HG03060 (cell line): Measurements from ENCODE around the gene TMTC2.
"Not testable (repeated sequence)": the region's sequence is repeated elsewhere in the genome, so short reads cannot be mapped to it uniquely, and the experiment has no call there.

Experiments
- ATAC-seq: cut with Tn5 transposase; IDR thresholded peaks from one replicate; pipeline ENCODE4 v1.9.1; 2021; ENCODE audit warnings: low read depth, moderate number of reproducible peaks; ENCODE audit not compliant: unreplicated experiment

Gene TMTC2

DNA sequence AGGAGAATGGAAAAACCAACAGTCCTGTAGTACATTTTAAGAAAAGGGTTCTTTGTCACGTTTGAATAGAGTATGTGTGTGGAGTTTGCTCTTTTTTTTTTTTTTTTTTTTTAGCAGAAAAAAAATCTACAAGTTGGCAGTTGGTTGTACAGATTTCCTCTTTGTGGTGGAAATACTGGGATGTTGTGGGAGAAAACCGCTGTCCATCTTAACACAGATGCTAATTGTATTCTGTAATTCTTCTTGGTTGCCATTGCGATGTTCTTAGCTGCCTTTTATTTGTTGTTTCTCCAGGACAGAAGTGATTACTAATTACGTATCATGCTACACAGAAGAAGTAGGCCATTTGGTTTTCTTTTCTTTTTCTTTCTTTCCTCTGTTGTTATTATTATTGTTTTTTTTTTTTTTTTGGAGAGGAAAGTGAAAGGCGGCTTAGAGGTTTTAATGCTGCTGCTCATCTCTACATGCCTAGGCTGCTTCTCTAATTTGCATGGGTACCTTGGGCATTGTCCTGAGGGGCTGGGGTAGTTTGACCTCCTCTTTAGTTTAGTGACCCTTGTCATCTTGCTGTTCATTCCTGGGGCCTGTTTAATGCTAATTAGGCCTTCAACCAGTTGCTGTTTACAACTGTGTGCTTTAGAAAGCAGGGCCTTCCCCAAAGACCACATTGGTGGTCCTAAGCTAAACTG lies 94.7 kb downstream of the TMTC2 start:
- ATAC-seq: no peak

DNA sequence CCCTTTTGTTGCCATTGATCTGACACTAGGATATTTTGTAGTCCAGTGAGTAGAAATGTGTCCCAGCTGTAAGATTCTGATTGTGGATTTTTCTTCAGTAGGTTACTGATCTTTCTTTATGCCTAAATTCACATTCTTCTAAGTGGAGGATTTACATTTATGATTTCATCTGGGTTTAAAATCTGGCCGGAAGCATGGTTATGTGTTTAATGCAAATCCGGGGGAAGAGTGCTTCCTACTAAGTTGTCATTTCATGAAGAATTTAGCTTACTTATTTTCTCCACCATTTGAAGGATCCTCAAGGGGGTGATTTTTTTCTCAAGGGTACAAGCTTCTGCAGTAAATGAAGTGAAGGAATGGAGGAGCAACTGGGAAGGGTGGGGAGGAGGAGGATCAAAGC lies 96.7 kb downstream of the TMTC2 start:
- ATAC-seq: no peak

DNA sequence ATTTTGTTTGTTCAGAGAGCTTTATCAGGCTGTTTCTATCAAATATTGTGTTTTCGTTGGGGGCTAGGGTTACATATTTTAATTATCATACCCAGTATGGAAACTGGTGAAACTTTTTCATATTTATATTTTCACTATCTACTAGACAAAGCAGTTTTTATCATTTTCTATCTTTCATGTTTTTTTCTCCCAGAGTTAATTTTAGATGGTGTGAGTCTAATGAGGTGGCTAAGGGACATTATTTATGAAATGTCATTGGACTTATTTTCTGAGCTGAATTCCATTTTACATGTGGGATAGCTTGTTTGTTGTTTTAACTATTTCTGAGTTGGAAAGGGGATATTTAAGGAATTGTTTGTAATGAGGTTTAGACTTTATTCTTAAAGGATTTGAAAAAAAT lies 100.3 kb downstream of the TMTC2 start:
- no peak for ATAC-seq

DNA sequence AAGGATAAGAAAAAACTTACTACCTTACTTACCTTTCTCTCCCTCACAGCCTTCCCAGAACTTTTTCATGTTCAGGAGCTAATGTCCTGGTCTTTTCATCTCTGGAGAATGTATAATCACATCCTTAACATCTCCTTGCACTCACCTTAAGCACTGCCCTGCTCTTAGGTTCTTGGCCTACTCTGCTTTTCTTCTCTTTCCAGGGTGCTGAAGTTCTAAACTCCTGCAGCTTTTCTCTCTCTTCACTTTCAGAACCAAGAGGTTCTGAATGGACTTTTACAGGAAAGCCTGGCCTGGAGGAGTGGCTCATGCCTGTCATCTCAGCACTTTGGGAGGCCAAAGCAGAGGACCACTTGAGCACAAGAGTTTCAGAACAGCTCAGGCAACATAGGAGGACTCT lies 101.9 kb downstream of the TMTC2 start:
- ATAC-seq: no peak

DNA sequence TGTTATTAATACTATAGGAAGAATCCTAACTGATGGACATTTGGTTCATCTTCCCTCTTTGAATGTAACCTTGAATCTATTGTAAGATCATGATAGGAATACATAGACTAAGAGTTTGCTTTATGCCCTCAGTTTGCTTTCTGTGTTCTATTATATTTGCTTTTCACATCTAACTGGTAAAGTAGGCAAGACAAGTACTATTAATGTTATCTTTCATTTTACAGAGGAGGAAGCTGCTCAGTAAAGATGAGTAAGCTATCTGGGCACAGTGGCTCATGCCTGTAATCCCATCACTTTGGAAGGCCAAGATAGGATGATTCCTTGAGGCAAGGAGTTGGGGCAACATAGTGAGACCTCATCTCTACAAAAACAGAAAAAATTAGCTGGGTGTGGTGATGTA lies 103.0 kb downstream of the TMTC2 start:
- ATAC-seq: no peak

DNA sequence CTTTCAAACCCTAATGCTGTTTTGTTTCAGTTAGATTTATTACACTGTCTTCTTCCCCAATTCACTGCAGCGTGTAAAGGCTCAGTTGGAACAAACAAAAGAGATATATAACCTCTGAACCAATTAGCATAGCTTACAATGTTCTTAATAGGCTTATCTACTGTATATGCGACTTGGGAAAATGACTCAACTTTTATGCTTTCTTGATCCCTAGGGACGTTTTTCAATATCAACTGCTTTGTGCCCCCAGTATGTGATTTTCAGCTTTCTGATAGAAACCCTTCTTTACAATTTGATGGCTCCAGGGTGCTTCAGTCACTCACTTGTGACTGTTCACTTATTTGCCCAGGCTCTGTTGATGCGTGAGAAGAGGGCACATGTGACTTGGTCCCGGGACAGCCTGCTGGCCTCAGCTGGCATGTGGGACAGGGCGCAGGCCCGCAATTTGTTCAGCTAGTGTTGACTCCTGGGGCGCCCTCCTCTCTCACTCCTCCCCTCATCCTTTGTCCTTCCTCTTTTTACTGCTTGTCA lies 107.1 kb downstream of the TMTC2 start:
- no peak for ATAC-seq

DNA sequence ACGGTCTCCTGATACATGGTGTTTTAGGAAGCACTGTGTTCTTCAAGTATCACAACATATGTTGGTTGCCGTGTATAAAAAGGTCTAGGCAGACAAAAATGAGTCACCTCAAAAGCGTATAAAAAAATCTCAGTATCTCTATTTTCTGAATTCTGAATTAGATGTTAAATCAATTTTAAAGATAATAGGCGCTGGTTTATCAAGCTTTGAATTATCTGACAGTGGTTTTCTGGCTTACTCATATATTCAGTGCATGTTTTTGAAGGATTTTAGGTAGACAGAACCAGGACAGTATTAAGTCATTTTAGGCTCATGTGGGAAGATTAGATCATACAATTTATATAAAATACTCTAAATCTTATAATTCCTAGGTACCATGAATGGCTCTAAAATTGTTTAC lies 110.8 kb downstream of the TMTC2 start:
- no peak for ATAC-seq

DNA sequence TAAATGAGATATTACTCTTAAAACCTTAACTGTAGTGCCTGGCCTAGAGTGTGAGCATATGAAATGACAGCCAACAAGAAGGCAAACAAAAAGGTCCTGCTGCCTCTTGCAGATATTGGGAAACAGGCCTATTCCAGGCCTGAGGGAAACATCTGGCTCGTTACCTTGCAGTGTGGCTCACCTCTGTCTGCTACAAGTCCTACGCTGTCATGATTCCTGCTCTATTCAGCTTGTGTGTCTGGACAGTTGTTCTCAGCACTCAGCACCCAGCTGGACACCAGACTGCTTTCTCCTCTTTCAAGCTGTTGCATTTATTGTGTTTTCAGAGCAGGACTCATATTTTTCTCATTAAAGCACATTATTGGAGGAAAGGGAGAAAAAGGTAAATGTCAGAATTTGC lies 113.5 kb downstream of the TMTC2 start:
- ATAC-seq: no peak

DNA sequence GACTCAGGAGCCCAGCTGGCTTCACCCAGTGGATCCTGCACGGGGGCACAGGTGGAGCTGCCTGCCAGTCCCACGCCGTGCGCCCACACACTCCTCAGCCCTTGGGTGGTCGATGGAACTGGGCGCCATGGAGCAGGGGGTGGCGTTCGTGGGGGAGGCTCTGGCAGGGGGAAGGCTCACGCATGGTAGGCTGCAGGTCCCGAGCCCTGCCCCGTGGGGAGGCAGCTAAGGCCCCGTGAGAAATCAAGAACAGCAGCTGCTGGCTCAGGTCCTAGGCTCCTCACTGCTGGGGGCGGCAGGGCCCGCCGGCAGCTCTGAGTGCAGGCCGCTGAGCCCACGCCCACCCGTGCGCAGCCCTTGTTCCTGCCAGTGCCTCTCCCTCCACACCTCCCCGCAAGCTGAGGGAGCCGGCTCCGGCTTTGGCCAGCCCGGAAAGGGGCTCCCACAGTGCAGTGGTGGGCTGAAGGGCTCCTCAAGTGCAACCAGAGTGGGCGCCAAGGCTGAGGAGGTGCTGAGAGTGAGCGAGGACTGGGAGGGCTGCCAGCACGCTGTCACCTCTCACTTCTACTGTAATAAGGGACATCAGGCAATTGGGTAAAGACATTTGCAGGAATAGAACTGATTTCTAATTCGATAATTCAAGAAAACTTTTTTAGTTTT lies 115.4 kb downstream of the TMTC2 start:
- ATAC-seq: no peak

DNA sequence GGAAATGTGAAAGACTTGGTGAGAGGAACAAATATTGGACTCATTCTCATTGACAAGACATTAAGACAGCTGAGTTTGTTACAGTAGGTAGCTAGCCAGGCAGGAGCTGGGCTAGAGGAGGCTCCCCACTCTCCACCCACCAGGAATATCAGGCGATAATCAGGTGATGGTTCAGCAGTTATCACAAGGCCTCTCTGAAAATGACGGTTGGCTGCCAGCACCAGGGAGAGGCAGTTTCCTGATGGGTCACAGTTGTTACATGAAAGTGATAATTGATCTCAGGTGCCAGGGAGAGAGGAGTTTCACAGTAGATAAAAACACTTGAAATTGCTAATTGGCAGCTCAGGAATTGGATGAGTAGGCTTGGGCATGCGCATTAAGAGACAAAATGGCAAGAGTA lies 116.5 kb downstream of the TMTC2 start:
- no peak for ATAC-seq

DNA sequence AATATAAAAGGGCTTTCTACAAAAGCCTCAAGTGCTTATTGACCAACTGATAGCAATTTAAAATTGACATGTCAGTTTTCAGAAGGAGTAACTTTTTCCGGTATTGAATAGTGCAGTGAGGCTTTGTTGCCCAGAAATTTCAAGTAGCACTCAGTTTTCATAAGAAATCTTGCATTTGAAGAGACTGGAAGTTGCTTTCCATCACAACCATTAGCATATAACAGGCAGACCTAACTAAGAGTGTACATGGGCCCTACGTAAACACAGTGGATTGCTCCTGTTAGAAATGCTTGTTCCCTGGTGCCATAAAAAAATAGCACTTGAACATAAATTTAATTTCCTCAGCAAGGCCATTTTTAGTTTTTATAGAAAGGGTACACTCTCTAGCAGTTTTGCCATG lies 117.9 kb downstream of the TMTC2 start:
- ATAC-seq: no peak

DNA sequence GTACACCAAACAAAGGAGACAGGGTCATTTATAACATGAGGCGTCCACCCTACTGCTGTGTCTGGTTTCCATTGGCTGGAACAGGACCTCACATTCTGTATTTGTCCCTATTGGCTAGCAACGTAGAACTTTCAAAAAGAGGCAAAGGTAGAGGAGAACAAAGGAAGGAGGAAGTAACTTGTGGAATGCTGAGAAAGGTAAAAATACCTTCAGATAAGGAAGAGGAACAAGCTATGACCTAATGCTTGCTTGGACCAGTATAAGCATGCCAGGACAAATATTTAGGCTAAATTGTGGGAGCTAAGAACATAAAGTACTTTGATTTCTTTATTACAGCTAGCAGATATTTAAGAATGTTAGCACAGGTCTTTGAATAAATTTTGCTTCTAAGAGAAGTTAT lies 118.3 kb downstream of the TMTC2 start:
- ATAC-seq: not testable (repeated sequence)

DNA sequence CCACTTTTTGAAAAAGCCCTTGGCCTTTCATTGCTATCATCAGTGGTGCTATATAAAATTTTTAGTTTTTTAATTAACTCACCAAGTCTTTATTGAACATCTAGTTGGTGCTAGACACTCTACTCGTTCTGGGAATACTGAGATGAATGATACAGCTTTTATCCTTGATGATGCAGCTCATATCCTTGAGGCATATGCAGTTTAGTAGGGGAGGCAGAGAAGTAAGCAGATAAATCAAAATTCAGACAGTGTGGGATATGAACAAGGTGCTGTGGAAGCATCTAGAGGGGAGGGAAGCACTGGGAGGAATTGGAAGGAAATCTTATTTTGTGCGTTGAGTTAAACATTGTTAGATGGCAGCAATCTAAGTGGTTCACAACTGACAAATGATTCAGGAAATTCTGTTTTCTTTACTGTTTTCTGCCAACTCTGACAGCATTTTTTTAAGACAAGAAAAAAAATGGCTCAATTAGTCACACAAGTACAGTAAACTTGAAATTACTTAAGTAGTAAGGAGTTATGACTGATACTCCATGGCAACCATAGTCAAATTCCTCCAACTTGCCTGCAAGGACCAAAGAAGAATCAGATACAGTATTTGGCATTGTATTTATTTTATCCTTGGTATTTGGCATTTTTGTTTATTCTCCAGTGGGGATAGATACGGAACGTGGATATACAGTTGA lies 119.2 kb downstream of the TMTC2 start:
- ATAC-seq: no peak

DNA sequence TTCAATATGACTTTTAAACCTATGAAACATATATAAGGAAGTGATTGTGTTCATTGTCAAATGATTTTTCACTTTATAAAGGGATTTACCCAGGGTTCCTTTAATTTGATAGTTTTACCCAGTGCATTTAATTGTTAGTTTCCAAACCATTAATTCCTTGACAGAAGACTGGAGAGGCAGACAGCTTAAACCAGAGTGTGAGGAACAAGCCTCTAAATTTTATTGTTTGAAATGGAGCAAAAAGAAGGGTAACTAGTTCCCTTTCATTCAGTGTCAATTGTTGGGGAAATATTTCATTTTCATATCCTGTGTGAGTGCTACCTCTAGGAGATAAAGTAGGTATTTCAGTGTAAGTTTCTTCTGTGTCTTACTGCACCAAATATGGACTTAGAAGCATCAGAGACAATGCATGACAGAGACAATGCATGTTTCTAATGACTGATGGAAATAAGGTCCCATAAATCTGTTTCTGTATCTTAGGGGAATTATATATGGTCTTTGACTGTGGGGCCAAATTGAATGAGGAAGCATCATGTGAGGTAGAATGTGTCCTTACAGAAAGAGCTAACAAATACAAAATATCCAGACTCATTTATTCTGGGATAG lies 120.5 kb downstream of the TMTC2 start:
- ATAC-seq: no peak

DNA sequence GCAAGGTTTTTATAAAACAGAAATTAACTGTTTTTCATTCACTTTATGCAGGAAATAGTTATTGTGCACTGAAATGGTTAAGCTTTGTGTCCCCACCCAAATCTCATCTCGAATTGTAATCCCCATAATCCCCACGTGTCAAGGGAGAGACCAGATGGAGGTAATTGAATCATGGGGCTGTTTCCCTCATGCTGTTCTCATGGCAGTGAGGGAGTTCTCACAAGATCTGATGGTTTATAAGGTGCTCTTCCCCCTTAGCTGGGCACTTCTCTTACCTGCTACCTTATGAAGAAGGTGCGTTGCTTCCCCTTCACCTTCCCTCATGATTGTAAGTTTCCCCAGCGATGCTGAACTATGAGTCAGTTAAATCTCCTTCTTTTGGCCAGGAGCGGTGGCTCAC lies 123.9 kb downstream of the TMTC2 start:
- no peak for ATAC-seq

DNA sequence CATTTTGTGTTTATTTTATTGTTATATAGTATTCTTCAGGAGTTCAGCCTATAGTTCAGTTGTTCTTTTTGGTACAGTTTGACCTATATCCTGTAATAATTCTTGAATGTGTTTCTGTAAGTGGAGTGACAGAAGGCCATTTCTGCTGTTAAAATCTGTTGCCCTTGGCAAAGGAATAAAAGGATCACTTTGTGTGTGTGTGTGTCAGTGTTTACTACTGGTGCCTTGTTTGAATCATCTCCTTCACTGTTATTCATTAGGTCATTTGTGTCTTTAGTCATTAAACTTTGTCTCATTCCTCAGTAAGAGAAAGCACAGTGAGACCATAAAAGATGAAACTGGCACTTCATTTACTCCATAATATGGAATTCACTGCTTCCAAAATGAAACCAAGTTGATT lies 130.7 kb downstream of the TMTC2 start:
- no peak for ATAC-seq

DNA sequence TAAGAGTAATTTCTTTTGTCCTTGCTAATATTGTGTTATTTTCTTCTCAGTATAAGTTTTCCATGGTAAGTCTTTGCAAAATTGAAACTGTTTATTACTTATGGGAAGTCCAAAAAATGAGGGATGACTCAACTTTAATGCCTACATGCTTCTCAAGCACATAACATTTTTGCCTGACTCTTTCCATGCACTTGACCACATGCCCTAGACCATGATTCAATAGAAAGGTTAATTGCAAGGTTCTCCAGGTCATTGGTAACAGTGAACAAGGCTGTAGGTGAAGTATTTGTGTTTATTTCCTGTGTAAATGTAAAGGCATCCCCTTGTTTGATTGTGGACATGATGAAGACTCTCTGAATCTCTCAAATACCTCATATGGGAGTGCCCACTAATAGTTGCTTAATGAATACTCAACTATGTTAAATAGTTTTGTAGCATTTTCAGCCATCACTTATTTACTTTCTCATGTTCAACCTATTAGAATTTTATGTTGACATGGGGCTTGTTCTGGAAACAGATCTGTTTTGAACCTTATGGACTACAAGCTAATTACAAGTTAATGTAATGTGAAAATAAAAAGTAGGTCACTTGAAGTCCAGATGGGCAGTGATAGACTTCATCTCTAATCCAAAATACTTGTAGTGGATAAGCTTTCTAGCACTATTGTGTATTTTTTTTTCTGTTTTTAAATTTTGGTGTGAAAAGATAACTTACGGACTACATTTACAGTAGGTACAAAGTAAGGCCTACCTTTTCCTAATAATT lies 131.7 kb downstream of the TMTC2 start:
- ATAC-seq: no peak

DNA sequence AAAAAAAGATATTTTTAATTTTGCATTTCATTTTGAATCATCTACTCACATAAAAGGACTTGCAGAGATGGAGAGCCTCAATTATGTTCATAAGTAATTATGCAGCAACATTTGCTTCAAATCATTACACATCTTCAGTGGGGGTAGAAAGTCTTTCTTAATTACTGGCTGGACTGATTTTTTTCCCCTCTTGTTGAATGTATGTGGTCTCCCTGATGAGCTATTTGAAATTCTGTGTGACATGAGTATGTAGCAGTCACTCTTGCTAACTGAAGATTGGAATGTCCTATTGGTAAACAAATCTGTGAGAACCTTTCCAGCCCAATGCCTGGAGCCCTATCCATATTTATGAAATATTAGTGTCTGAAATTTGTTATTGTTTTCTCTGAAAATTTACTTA lies 139.8 kb downstream of the TMTC2 start:
- no peak for ATAC-seq

DNA sequence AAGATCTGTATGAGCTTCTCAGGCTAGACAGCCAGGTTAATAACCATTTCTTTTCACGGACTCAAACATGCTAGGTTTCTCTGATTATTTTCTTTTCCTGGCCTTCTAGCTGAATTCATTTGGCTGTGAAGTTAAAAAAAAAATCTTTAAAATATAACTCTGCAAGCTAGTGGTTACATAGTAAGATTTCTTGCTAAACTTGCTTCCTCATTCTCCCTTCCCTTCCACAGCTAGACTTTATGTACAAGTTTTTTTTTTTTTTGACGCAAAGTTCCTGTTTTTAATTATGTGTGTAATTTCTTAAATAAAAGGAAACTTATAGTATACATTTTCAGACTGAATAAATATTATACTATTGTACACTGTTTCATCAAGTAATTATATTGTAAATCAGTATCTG lies 145.4 kb downstream of the TMTC2 start:
- ATAC-seq: no peak

DNA sequence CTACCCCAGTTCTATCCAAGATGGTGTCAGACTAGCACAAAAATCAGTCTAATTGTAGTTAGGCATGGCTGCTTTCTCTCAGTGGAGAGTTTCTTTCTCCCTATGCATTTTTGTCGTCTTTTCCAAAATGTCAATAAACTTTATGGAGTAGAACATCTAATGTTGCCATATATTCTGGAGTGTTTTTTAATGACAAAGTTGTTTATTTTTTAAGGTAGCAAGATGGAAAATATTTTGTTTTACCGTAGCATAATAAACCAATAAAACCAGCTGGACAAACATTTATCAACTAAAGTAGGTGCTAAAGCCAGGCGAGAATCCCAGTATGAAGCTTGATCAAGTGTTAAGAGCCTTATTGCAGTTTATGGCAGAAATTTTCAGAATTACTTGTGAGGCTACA lies 146.3 kb downstream of the TMTC2 start:
- no peak for ATAC-seq

DNA sequence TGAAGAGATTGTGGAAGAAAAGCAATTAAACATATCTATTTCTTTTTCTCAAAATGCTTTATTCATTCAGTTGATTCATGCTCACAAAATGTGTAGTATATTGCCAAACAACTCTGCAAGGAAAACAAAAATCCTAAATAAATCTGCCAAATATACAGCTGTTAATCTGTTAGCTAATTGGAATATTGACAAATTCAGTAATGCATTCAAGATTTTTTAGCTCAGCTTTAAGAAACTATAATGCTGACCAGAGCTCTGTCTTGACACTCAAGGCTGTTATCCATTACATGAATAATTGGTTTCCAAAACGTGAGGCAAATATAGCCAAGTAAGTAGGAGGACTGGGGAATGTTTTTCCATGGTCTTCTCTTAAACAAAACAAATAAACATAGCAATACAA lies 146.8 kb downstream of the TMTC2 start:
- no peak for ATAC-seq
